HepG2 (cell line): ENCODE results near the gene JMY. TPM values are rescaled to one million over a fixed set of nuclear protein-coding genes. Genes with fewer than 3 reads are reported as not detected.
A peak's percentile ranks its signal among the peaks of the same experiment; 100 is the strongest.

Experiments
- AHDC1 ChIP-seq: sonication (generic); formaldehyde crosslinking; IDR thresholded peaks from 2 replicates; pipeline ENCODE4 v1.5.1; 2020; ENCODE audit warnings: mild to moderate bottlenecking, missing genetic modification reagents, borderline replicate concordance
- ELF4 ChIP-seq: sonication (generic); formaldehyde crosslinking; IDR thresholded peaks from 2 replicates; pipeline ENCODE4 v1.5.0; 2020; ENCODE audit warnings: missing genetic modification reagents, mild to moderate bottlenecking, moderate library complexity, borderline replicate concordance
- ETV5 ChIP-seq: IDR thresholded peaks from 2 replicates; pipeline ENCODE4 v1.6.1; 2018; ENCODE audit warnings: missing biosample characterization, missing genetic modification reagents, inconsistent platforms, borderline replicate concordance
- GATA4 ChIP-seq: sonication (generic); IDR thresholded peaks from 2 replicates; pipeline ENCODE4 v1.6.1; 2016; ENCODE audit warnings: antibody characterized with exemption, low read depth, borderline replicate concordance
- KLF15 ChIP-seq: sonication (generic); formaldehyde crosslinking; IDR thresholded peaks from 2 replicates; pipeline ENCODE4 v1.8.1; 2023; ENCODE audit warnings: borderline replicate concordance, mild to moderate bottlenecking, inconsistent platforms, missing genetic modification reagents, mixed read lengths
- NFE2L2 ChIP-seq: fragments of 150-350 bp; IDR thresholded peaks from 2 replicates; pipeline ENCODE4 v1.6.1; 2014; ENCODE audit warnings: low read length
- PRPF4 ChIP-seq: fragments of 200-400 bp; formaldehyde crosslinking; IDR thresholded peaks from 2 replicates; pipeline ENCODE4 v1.6.1; 2016; ENCODE audit warnings: low read length, low read depth; ENCODE audit not compliant: poor library complexity, severe bottlenecking
- SCMH1 ChIP-seq: sonication (generic); formaldehyde crosslinking; IDR thresholded peaks from 2 replicates; pipeline ENCODE4 v1.9.0; 2021; ENCODE audit warnings: missing genetic modification reagents, mild to moderate bottlenecking, borderline replicate concordance
- XRCC5 ChIP-seq: fragments of 200-400 bp; formaldehyde crosslinking; optimal IDR thresholded peaks from 2 replicates; pipeline ENCODE3; 2017; ENCODE audit warnings: mild to moderate bottlenecking, low read length
- ZNF292 ChIP-seq: sonication (generic); formaldehyde crosslinking; IDR thresholded peaks from 2 replicates; pipeline ENCODE4 v1.8.1; 2022; ENCODE audit warnings: mild to moderate bottlenecking, low read depth, missing genetic modification reagents, borderline replicate concordance
- ZNF546 ChIP-seq: sonication (generic); formaldehyde crosslinking; conservative IDR thresholded peaks from 2 replicates; pipeline ENCODE4 v1.8.1; 2023; ENCODE audit warnings: mild to moderate bottlenecking, missing genetic modification reagents
- ZNF674 ChIP-seq: sonication (generic); formaldehyde crosslinking; IDR thresholded peaks from 2 replicates; pipeline ENCODE4 v1.5.0; 2020; ENCODE audit warnings: low read depth, mild to moderate bottlenecking, missing genetic modification reagents
- ZNF7 ChIP-seq: IDR thresholded peaks from 2 replicates; pipeline ENCODE4 v1.6.1; 2016; ENCODE audit warnings: missing biosample characterization, missing genetic modification reagents
- polyA plus RNA-seq, 8 experiments: library from polyadenylated mRNA; depleted of rRNA in 3 of 8; stranded (reverse) in 7 of 8; unstranded in 1 of 8; fragments of >200 nt; fragmentation: Illumina TruSeq in 4 of 8; extraction: Trizol in 4 of 8; gene quantifications; 2 replicates each; pipeline versions ENCODE4 v1.2.1 to v1.2.3, GENCODE V29; 2011 to 2016; ENCODE audit warnings: low read depth in 4 of 8, missing spikeins in 1 of 8, mixed read lengths in 1 of 8; ENCODE audit not compliant: insufficient read depth in 1 of 8
- total RNA-seq, 5 experiments: library from RNA; depleted of rRNA; stranded (reverse); fragments of >200 nt; fragmentation: Illumina TruSeq; extraction: Trizol; gene quantifications; 2 replicates each; pipeline ENCODE4 v1.2.3, GENCODE V29; 2016; ENCODE audit warnings: low read depth in 1 of 5
- TF ChIP-seq, protein P1 (sequence below): sonication (generic); formaldehyde crosslinking; IDR thresholded peaks from 2 replicates; pipeline ENCODE4 v1.8.0; 2023; ENCODE audit warnings: mild to moderate bottlenecking, missing genetic modification reagents
- TF ChIP-seq, protein P2 (sequence below): sonication (generic); formaldehyde crosslinking; IDR thresholded peaks from 2 replicates; pipeline ENCODE4 v1.4.0; 2020; ENCODE audit warnings: missing genetic modification reagents, borderline replicate concordance
- TF ChIP-seq, protein P3 (sequence below): sonication (generic); formaldehyde crosslinking; conservative IDR thresholded peaks from 2 replicates; pipeline ENCODE4 v1.4.0; 2020; ENCODE audit warnings: missing genetic modification reagents

Gene JMY
- total and polyA plus RNA-seq, 2 of the 13 experiments (the other 11 are each of a cell fraction or from before 2014, with no cell fraction given) = 4.0 to 4.2 TPM

DNA sequence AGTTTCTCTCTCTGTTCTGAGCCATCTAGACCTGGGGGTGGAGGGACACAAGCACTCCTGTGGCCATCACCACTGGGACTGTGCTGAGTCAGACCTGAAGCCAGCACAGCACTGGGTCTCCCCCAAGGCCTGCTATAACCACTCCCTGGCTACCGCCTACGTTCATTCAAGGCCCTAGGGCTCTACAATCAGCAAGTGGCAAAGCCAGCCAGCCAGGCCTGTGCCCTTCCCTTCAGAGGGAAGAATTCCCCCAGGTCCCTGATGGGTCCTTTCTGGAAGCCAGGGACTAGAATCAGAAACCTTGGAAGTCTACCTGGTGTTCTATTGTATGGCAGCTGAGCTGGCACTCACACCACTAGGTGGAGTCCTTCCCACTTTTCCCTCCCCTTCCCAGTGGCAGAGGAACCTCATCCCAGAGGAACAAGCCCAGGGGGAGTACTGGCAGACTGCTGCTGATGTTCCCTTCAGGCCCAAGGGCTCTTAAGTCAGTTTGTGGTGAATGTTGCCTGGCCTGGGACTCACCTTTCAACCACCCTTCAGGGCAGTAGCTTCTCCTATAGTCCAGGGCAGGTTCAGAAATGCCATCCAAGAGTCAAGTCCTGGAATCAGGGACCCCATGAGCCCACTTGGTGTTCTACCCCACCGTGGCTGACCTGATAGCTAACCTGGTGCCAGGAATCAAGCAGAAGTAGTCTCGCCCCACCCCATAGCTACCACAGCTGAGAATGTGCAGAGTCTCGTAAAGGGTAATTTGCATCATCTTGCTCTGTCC, 20.0 kb downstream of the JMY start (continued):
- TF ChIP-seq AHDC1 (CRISPR knock-in tag) = no peak
- no peak for TF ChIP-seq ZNF292 (CRISPR knock-in tag)
- TF ChIP-seq, protein P1, sequence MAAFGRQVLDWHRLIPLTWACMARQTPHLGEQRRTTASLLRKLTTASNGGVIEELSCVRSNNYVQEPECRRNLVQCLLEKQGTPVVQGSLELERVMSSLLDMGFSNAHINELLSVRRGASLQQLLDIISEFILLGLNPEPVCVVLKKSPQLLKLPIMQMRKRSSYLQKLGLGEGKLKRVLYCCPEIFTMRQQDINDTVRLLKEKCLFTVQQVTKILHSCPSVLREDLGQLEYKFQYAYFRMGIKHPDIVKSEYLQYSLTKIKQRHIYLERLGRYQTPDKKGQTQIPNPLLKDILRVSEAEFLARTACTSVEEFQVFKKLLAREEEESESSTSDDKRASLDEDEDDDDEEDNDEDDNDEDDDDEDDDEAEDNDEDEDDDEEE (CRISPR knock-in tag) = 0 out of 2 replicates have a peak, but pooled peaks have one; percentile 30
- no peak for TF ChIP-seq ZNF674
- TF ChIP-seq, protein P2, sequence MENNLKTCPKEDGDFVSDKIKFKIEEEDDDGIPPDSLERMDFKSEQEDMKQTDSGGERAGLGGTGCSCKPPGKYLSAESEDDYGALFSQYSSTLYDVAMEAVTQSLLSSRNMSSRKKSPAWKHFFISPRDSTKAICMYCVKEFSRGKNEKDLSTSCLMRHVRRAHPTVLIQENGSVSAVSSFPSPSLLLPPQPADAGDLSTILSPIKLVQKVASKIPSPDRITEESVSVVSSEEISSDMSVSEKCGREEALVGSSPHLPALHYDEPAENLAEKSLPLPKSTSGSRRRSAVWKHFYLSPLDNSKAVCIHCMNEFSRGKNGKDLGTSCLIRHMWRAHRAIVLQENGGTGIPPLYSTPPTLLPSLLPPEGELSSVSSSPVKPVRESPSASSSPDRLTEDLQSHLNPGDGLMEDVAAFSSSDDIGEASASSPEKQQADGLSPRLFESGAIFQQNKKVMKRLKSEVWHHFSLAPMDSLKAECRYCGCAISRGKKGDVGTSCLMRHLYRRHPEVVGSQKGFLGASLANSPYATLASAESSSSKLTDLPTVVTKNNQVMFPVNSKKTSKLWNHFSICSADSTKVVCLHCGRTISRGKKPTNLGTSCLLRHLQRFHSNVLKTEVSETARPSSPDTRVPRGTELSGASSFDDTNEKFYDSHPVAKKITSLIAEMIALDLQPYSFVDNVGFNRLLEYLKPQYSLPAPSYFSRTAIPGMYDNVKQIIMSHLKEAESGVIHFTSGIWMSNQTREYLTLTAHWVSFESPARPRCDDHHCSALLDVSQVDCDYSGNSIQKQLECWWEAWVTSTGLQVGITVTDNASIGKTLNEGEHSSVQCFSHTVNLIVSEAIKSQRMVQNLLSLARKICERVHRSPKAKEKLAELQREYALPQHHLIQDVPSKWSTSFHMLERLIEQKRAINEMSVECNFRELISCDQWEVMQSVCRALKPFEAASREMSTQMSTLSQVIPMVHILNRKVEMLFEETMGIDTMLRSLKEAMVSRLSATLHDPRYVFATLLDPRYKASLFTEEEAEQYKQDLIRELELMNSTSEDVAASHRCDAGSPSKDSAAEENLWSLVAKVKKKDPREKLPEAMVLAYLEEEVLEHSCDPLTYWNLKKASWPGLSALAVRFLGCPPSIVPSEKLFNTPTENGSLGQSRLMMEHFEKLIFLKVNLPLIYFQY (CRISPR knock-in tag) = no peak
- TF ChIP-seq, protein P3, sequence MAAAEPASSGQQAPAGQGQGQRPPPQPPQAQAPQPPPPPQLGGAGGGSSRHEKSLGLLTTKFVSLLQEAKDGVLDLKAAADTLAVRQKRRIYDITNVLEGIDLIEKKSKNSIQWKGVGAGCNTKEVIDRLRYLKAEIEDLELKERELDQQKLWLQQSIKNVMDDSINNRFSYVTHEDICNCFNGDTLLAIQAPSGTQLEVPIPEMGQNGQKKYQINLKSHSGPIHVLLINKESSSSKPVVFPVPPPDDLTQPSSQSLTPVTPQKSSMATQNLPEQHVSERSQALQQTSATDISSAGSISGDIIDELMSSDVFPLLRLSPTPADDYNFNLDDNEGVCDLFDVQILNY (CRISPR knock-in tag) = no peak
- TF ChIP-seq KLF15 = no peak
- TF ChIP-seq SCMH1 (CRISPR knock-in tag) = no peak
- TF ChIP-seq ZNF7 = no peak
- TF ChIP-seq PRPF4 = no peak
- no peak for TF ChIP-seq ZNF546 (CRISPR knock-in tag)
- no peak for TF ChIP-seq NFE2L2
- TF ChIP-seq ELF4 (CRISPR knock-in tag) = no peak
- no peak for TF ChIP-seq ETV5 (CRISPR knock-in tag)
- no peak for TF ChIP-seq GATA4
- peak; percentile 68 for TF ChIP-seq XRCC5
